Naive B cell (primary cell): ENCODE data around the gene ECE1. TPM values are rescaled to one million over a fixed set of nuclear protein-coding genes. Genes with fewer than 3 reads are reported as not detected.

Experiments used
- ATAC-seq, 2 donors: fragments of 150-1000 bp; cut with Tn5 transposase; 2 replicates each; pipeline ENCODE4 v1.10.0; 2021; ENCODE audit warnings: low read depth in 2 of 2, mild to moderate bottlenecking in 2 of 2, moderate library complexity in 2 of 2
- DNase-seq: peaks from one replicate; pipeline ENCODE4 v3.0.0; 2022
- H3K27ac Mint-ChIP-seq, 6 donors: one replicate each; pipeline ENCODE4 v1.8.0; 2020 to 2022; ENCODE audit warnings: mild to moderate bottlenecking in 6 of 6, mixed read lengths in 6 of 6, moderate library complexity in 5 of 6, inconsistent platforms in 2 of 6
- H3K27me3 Mint-ChIP-seq, 3 donors: one replicate each; pipeline ENCODE4 v1.8.0; 2021 to 2022; ENCODE audit warnings: mixed read lengths in 3 of 3, mild to moderate bottlenecking in 1 of 3
- H3K36me3 Mint-ChIP-seq, 2 donors: one replicate each; pipeline ENCODE4 v1.8.0; 2020 to 2022; ENCODE audit warnings: mixed read lengths in 2 of 2, inconsistent platforms in 1 of 2, mild to moderate bottlenecking in 1 of 2
- H3K4me1 Mint-ChIP-seq, 3 donors: one replicate each; pipeline ENCODE4 v1.8.0; 2020 to 2022; ENCODE audit warnings: mixed read lengths in 3 of 3, inconsistent platforms in 1 of 3, mild to moderate bottlenecking in 1 of 3, moderate library complexity in 1 of 3
- H3K4me3 Mint-ChIP-seq, 8 donors: one replicate each; pipeline ENCODE4 v1.8.0; 2020 to 2022; ENCODE audit warnings: mild to moderate bottlenecking in 8 of 8, mixed read lengths in 8 of 8, moderate library complexity in 8 of 8, inconsistent platforms in 2 of 8
- H3K9me3 Mint-ChIP-seq, 7 donors: one replicate each; pipeline ENCODE4 v1.8.0; 2020 to 2022; ENCODE audit warnings: mixed read lengths in 7 of 7, mild to moderate bottlenecking in 5 of 7, inconsistent platforms in 2 of 7, moderate library complexity in 1 of 7
- polyA plus RNA-seq, 6 donors: library from polyadenylated mRNA; unstranded; fragments of 300-500 nt; fragmentation: Illumina TruSeq; gene quantifications; one replicate each; pipeline ENCODE4 v1.2.3, GENCODE V29; 2021; ENCODE audit warnings: low read depth in 6 of 6

ECE1 gene
- polyA plus RNA-seq, 6 donors from 2014 or later, result 6.9 to 44.5 (median 20.8) TPM

- DNase-seq, result no peak
- Mint-ChIP-seq H3K4me1 (peaks cover 47 to 77% (median 66%) of the 10 kb centered on the region in 3 donors), H3K27me3 (no peaks in the 10 kb centered on the region), H3K4me3 (peak overlapping the region in 1 of 8 donors; percentile 37), H3K27ac (peak overlapping the region in 4 of 6 donors; percentile 21 to 100 (median 76)), H3K9me3 (no peaks in the 10 kb centered on the region), H3K36me3 (no peaks in the 10 kb centered on the region)
- no peak for ATAC-seq
These were observed 10.5 kb upstream of the ECE1 start for GRCh38 chr1:21300774-21301173.

DNA sequence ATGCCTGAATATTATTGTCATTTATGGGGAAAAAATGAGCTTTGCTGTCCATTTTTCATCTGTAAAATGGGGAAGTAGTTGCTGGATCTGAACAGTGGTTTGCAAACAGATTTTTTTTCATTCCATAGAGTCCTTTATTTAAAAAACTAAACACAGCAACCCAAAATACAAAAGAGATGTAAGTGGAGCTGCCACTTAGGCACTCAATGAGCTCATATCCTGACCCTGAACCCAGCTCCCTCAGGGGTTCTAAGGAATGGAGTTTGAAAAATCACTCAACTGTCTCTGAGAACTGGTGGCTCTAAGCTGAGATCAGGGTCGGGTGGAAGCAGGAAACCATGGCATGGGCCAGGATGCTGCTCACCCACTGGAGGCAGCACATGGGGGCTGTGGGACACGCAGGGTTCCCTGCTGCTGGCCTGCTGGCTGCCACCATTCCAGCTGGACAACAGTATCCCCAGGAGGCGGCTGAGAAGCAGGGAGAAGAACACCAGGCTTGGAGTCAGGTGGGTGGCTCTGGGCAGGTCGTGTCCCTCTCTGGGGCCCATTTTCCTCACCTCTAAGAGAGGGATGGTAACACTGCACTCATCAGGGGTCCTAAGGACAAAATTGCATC is 9.6 kb upstream of the ECE1 start:
- Mint-ChIP-seq H3K4me3 (peak overlapping the region in 5 of 8 donors; percentile 11 to 77 (median 41)), H3K27me3 (no peaks in the 10 kb centered on the region), H3K27ac (peak overlapping the region in 5 of 6 donors; percentile 49 to 100 (median 69)), H3K9me3 (no peaks in the 10 kb centered on the region), H3K4me1 (peaks cover 41 to 81% (median 67%) of the 10 kb centered on the region in 3 donors), H3K36me3 (no peaks in the 10 kb centered on the region)
- DNase-seq, result no peak
- peak in 1 of 2 donors; percentile 12 for ATAC-seq

- Mint-ChIP-seq H3K27me3 (no peaks in the 10 kb centered on the region), H3K9me3 (no peaks in the 10 kb centered on the region), H3K36me3 (no peaks in the 10 kb centered on the region), H3K27ac (peak overlapping the region; percentile 88 to 100 (median 94)), H3K4me3 (peak overlapping the region in 3 of 8 donors; percentile 33 to 77 (median 53)), H3K4me1 (peaks cover 45 to 83% (median 68%) of the 10 kb centered on the region in 3 donors)
- ATAC-seq, result no peak
- DNase-seq, result no peak
These were observed 8.7 kb upstream of the ECE1 start for GRCh38 chr1:21298981-21299391.

DNA sequence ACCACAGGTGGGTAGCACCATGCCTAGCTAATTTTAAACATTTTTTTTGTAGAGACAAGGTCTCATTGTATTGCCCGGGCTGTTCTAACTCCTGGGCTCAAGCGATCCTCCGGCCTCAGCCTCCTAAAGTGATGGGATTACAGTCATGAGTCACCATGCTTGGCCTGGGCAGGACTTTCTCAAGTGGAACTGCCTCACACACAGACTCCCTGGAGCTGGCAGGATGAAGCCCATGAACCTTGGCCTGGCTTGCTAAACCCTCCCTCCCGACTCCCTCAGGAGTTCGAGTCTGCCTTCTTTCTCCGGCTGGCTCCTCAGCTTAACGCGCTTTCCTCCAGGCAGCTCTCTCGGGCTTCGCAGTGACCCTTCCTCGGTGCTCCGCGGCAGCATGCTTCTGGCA is 7.7 kb upstream of the ECE1 start:
- ATAC-seq (no peak), DNase-seq (no peak)
- Mint-ChIP-seq H3K27ac (peak overlapping the region in 5 of 6 donors; percentile 89 to 100 (median 95)), H3K4me3 (peak overlapping the region in 4 of 8 donors; percentile 15 to 79 (median 36)), H3K9me3 (no peaks in the 10 kb centered on the region), H3K4me1 (peaks cover 53 to 89% (median 74%) of the 10 kb centered on the region in 3 donors), H3K36me3 (no peaks in the 10 kb centered on the region), H3K27me3 (no peaks in the 10 kb centered on the region)

DNA sequence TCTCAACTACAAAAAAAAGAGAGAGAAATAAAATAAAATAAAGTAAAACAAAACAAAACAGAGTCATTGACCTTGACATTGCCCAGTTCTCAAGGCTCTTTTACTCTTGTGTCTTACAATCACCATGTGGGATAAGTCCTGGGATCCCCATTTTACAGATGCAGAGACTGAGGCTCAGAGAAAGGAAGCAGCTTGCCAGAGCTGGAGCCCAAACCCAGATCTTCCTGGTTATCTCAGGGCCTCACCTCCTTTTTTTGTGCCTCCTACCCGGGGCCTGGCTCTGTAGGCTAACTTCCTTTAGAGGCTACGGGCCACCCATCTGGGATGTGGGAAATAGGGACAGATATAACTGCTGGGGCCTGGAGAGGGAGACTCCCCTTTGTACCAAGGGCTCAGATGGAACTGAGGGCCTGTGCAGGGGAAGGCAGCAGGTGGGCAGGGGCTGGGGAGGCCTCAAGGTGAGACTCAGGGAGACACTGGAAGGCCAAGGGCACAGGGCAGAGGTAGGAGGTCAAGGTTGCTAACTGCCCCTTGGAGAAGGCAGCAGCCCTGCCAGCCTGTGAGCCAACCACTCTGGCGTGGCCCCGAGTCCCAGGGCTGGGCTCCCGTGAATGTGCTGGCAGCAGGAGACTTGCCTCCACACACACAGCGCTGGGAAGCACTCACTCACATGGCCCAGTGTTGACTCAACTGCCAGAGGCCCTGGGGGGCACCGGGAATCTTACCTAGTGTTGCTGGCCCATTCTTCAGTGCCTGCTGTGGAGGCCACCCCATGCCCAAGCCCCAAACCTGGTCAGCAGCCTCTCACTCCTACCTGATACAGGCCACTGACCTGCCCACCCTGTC is 6.5 kb upstream of the ECE1 start:
- H3K36me3 Mint-ChIP-seq, result no peaks in the 10 kb centered on the region
- H3K9me3 Mint-ChIP-seq, result no peaks in the 10 kb centered on the region
- peaks cover 56 to 93% (median 76%) of the 10 kb centered on the region in 3 donors for H3K4me1 Mint-ChIP-seq
- no peaks in the 10 kb centered on the region for H3K27me3 Mint-ChIP-seq
- peak overlapping the region in 5 of 8 donors; percentile 23 to 94 (median 45) for H3K4me3 Mint-ChIP-seq
- peak overlapping the region; percentile 99 to 100 (median 100) for H3K27ac Mint-ChIP-seq
- ATAC-seq (no peak), DNase-seq (no peak)

DNA sequence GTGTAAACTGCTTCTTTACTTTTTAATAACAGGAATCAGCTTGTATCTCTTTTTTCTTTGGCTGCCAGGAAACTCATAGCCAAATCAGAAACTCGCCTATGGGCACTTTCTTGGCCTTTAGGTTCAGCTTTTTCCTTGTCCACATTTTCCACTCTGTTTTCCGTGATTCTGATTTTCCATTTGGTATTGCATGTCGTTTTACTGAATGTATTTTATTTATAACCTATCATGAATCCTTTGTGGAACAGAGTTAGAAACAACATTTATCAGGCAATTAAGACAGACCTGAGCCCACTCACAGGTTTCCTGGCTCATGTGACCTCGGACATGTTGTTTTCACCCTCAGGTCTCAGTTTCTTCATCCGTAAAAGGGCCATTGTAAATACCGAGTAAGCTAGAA is 5.3 kb upstream of the ECE1 start:
- Mint-ChIP-seq H3K27ac (peak overlapping the region; percentile 99 to 100 (median 100)), H3K9me3 (no peaks in the 10 kb centered on the region), H3K4me1 (peaks cover 60 to 97% (median 80%) of the 10 kb centered on the region in 3 donors), H3K36me3 (no peaks in the 10 kb centered on the region), H3K4me3 (peak overlapping the region in 5 of 8 donors; percentile 25 to 96 (median 66)), H3K27me3 (no peaks in the 10 kb centered on the region)
- DNase-seq (no peak), ATAC-seq (no peak)

GRCh38 chr1:21295002-21295401 is 4.7 kb upstream of the ECE1 start:
- H3K36me3 Mint-ChIP-seq, result no peaks in the 10 kb centered on the region
- ATAC-seq (no peak), DNase-seq (no peak)
- peak overlapping the region; percentile 99 to 100 (median 100) for H3K27ac Mint-ChIP-seq
- H3K4me3 Mint-ChIP-seq, result peak overlapping the region; percentile 85 to 96 (median 91)
- H3K9me3 Mint-ChIP-seq, result no peaks in the 10 kb centered on the region
- no peaks in the 10 kb centered on the region for H3K27me3 Mint-ChIP-seq
- H3K4me1 Mint-ChIP-seq, result peaks cover 61 to 93% (median 80%) of the 10 kb centered on the region in 3 donors

DNA sequence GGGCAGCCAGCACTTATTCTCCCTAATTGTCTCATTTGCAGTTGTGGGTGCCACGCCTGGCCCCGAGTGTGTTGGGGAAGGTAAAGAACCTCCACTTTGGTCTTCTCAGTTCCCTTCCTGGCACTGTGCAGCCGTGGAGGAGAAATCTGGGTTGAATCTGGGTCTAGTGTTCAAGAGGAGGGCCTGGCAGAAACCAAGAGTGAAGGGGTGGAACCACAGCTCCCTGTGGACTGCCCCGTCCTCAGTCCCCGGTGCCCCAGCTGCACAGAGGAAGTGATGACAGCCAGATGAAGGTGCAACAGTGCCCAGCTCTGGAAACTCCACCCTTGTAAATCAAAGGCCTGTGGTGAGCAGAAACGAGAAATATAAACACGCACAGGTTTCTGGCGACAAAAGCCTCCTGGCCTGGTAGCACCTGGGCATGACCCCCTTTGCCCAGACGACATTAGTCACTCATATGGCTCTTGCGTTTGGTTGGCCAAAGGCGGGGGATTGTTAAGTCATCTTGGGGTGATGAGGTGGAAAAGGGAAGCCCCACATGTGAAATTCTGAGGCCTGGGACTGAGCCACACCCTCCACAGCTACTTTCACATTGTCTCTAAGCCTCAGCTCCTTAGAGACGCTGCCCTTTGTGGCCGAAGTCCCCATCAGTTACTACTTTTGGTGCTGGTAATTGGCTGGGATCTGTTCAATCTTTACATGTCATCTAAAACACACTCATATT is 4.2 kb upstream of the ECE1 start:
- Mint-ChIP-seq H3K4me1 (peaks cover 60 to 89% (median 77%) of the 10 kb centered on the region in 3 donors), H3K36me3 (no peaks in the 10 kb centered on the region), H3K27me3 (no peaks in the 10 kb centered on the region), H3K27ac (peak overlapping the region; percentile 99 to 100 (median 100)), H3K9me3 (no peaks in the 10 kb centered on the region), H3K4me3 (peak overlapping the region; percentile 85 to 96 (median 91))
- DNase-seq (peak; percentile 96), ATAC-seq (peak; percentile 66 to 69)

GRCh38 chr1:21293537-21294265 is 3.4 kb upstream of the ECE1 start:
- peaks cover 59 to 89% (median 77%) of the 10 kb centered on the region in 3 donors for H3K4me1 Mint-ChIP-seq
- no peaks in the 10 kb centered on the region for H3K9me3 Mint-ChIP-seq

GRCh38 chr1:21292984-21293536 is 2.8 kb upstream of the ECE1 start:
- peak overlapping the region; percentile 99 to 100 (median 100) for H3K27ac Mint-ChIP-seq
- no peaks in the 10 kb centered on the region for H3K9me3 Mint-ChIP-seq
- ATAC-seq (peak; percentile 34 to 39), DNase-seq (peak; percentile 90)
- no peaks in the 10 kb centered on the region for H3K27me3 Mint-ChIP-seq
- H3K4me3 Mint-ChIP-seq, result peak overlapping the region; percentile 85 to 96 (median 91)
- no peaks in the 10 kb centered on the region for H3K36me3 Mint-ChIP-seq
- peaks cover 58 to 89% (median 77%) of the 10 kb centered on the region in 3 donors for H3K4me1 Mint-ChIP-seq

More at GRCh38 chr1:21293537-21294265, 3.4 kb upstream of the ECE1 start:
- Mint-ChIP-seq H3K4me3 (peak overlapping the region; percentile 85 to 96 (median 91)), H3K36me3 (no peaks in the 10 kb centered on the region), H3K27ac (peak overlapping the region; percentile 99 to 100 (median 100)), H3K27me3 (no peaks in the 10 kb centered on the region)
- ATAC-seq (peak; percentile 22 to 26), DNase-seq (peak; percentile 73)

GRCh38 chr1:21292503-21292983 is 2.3 kb upstream of the ECE1 start:
- no peaks in the 10 kb centered on the region for H3K9me3 Mint-ChIP-seq
- H3K4me1 Mint-ChIP-seq, result peaks cover 57 to 88% (median 76%) of the 10 kb centered on the region in 3 donors
- peak overlapping the region; percentile 85 to 96 (median 91) for H3K4me3 Mint-ChIP-seq
- ATAC-seq, result no peak
- no peaks in the 10 kb centered on the region for H3K36me3 Mint-ChIP-seq
- H3K27me3 Mint-ChIP-seq, result no peaks in the 10 kb centered on the region
- peak overlapping the region; percentile 99 to 100 (median 100) for H3K27ac Mint-ChIP-seq
- no peak for DNase-seq

GRCh38 chr1:21291964-21292363 is 1.7 kb upstream of the ECE1 start:
- ATAC-seq (no peak), DNase-seq (no peak)
- Mint-ChIP-seq H3K4me1 (peaks cover 53 to 83% (median 76%) of the 10 kb centered on the region in 3 donors), H3K4me3 (peak overlapping the region; percentile 85 to 98 (median 94)), H3K27me3 (no peaks in the 10 kb centered on the region), H3K9me3 (no peaks in the 10 kb centered on the region), H3K36me3 (no peaks in the 10 kb centered on the region), H3K27ac (peak overlapping the region; percentile 99 to 100 (median 100))
